Measurements from ENCODE around the gene GFRA3.

- TF ChIP-seq CTCF (IDR thresholded peaks at IDR 0.05; ENCODE audit: low read depth, low read length, poor library complexity, severe bottlenecking) (peak; percentile 10), EZH2phosphoT487 (IDR thresholded peaks at IDR 0.05; ENCODE audit: borderline replicate concordance, low read length) (no peak)
Measured at GRCh38 chr5:138275379-138275782, 960 bp upstream of the GFRA3 start.
